Endothelial cell of umbilical vein (primary cell): ENCODE data around the gene ESRRA.

Experiments
- CTCF ChIP-seq, 2 donors: IDR thresholded peaks; 1 replicate in 1 of 2; 2 replicates in 1 of 2; pipeline ENCODE4 v1.5.1; 2011; ENCODE audit warnings: low read length in 2 of 2, mild to moderate bottlenecking in 2 of 2, moderate library complexity in 2 of 2, control low read depth in 1 of 2, inconsistent platforms in 1 of 2, low read depth in 1 of 2; ENCODE audit not compliant: insufficient read depth in 1 of 2; ENCODE audit errors: extremely low read depth in 1 of 2
- EZH2 ChIP-seq: IDR thresholded peaks from 2 replicates; pipeline ENCODE4 v1.6.1; 2012; ENCODE audit warnings: borderline replicate concordance, low read depth, mild to moderate bottlenecking, moderate library complexity, low read length, inconsistent platforms; ENCODE audit not compliant: severe bottlenecking
- FOS ChIP-seq: IDR thresholded peaks from 2 replicates; pipeline ENCODE4 v1.6.1; 2011; ENCODE audit warnings: mild to moderate bottlenecking, low read length, moderate library complexity, borderline replicate concordance; ENCODE audit not compliant: insufficient read depth
- MYC ChIP-seq: IDR thresholded peaks from one replicate; pipeline ENCODE4 v1.6.1; 2011; ENCODE audit warnings: mild to moderate bottlenecking, low read depth, low read length
- POLR2A ChIP-seq: IDR thresholded peaks from 2 replicates; pipeline ENCODE4 v1.6.1; 2012; ENCODE audit warnings: low read depth, mild to moderate bottlenecking, control low read depth, low read length
- POLR2AphosphoS5 ChIP-seq: IDR thresholded peaks from 2 replicates; pipeline ENCODE4 v1.6.1; 2012; ENCODE audit warnings: low read depth, mild to moderate bottlenecking, control low read depth, low read length, moderate library complexity; ENCODE audit not compliant: insufficient read depth
- TF ChIP-seq, protein P1 (sequence below): IDR thresholded peaks from 2 replicates; pipeline ENCODE4 v1.6.1; 2011; ENCODE audit not compliant: insufficient read depth, insufficient read length

DNA sequence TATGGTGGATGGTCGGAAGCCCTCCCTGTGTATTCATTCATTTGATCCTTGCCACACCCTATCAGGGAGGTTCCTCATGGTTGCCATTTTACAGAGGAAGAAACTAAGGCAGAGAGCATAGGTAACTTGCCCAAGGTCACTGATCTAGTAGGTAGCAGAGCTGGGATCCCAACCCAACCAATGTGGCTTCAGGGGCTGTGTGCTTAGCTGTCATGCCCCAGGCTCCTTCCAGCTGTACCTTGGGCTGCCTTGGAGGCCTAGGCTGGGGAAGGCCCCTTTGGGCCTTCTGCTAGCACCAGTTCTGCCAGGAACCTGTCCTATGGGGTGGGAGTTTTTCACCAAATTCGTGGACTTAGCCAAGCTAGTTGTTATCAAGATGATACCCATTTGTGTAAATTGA lies 29.5 kb upstream of the ESRRA start:
- no peak for TF ChIP-seq CTCF (IDR thresholded peaks at IDR 0.05; ENCODE audit: extremely low read depth in 1 of 2, insufficient read depth in 1 of 2, low read depth in 1 of 2, low read length in 2 of 2)
- no peak for TF ChIP-seq POLR2AphosphoS5
- no peak for TF ChIP-seq POLR2A
- TF ChIP-seq EZH2: no peak
- no peak for TF ChIP-seq FOS
- TF ChIP-seq, protein P1, sequence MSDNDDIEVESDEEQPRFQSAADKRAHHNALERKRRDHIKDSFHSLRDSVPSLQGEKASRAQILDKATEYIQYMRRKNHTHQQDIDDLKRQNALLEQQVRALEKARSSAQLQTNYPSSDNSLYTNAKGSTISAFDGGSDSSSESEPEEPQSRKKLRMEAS: no peak
- TF ChIP-seq MYC: no peak
